HCT116 (cell line): ENCODE data around the gene SNRPA.

ENCODE experiments used
- CEBPB ChIP-seq: IDR thresholded peaks from 2 replicates; pipeline ENCODE4 v1.6.1; 2012; ENCODE audit warnings: low read depth
- CTCF ChIP-seq, 3 experiments: fragments of 200-600 bp in 1 of 3; sonication (generic) in 1 of 3; IDR thresholded peaks in 2 of 3; conservative IDR thresholded peaks in 1 of 3; 2 replicates each; pipeline ENCODE4 v1.5.1; 2012 to 2017; ENCODE audit warnings: low read depth in 2 of 3, low read length in 2 of 3, antibody characterized with exemption in 1 of 3, borderline replicate concordance in 1 of 3, control low read depth in 1 of 3, mild to moderate bottlenecking in 1 of 3, mixed read lengths in 1 of 3, mixed run types in 1 of 3, moderate library complexity in 1 of 3; ENCODE audit not compliant: insufficient read depth in 1 of 3
- ELF1 ChIP-seq: IDR thresholded peaks from 2 replicates; pipeline ENCODE4 v1.6.1; 2012; ENCODE audit warnings: low read depth, borderline replicate concordance
- POLR2A ChIP-seq: IDR thresholded peaks from 2 replicates; pipeline ENCODE4 v1.7.0; 2011; ENCODE audit warnings: borderline replicate concordance; ENCODE audit not compliant: insufficient read depth, insufficient read length; ENCODE audit errors: extremely low read depth
- POLR2AphosphoS5 ChIP-seq: IDR thresholded peaks from 2 replicates; pipeline ENCODE4 v1.6.1; 2011; ENCODE audit warnings: mild to moderate bottlenecking, low read depth, low read length, moderate library complexity

GRCh38 chr19:40800339-40800996 lies 49.5 kb downstream of the SNRPA start:
- TF ChIP-seq CTCF (IDR thresholded peaks at IDR 0.05 in 2 of 3, conservative IDR thresholded peaks at IDR 0.05 in 1 of 3; ENCODE audit: borderline replicate concordance in 1 of 3, insufficient read depth in 1 of 3, low read depth in 2 of 3, low read length in 2 of 3) (no peak), POLR2A (no peak), CEBPB (no peak), ELF1 (no peak), POLR2AphosphoS5 (no peak)
